ENCODE data around the gene NKAPL. TPM values are rescaled to one million over a fixed set of nuclear protein-coding genes. Genes with fewer than 3 reads are reported as not detected.
"Not testable (repeated sequence)": the region's sequence is repeated elsewhere in the genome, so short reads cannot be mapped to it uniquely, and the experiment has no call there.

NKAPL gene
- polyA plus RNA-seq, 6 donors from 2014 or later: 0.25 to 0.61 (median 0.40) TPM; not detected in 2

GRCh38 chr6:28282926-28283325, 23.8 kb downstream of the NKAPL start:
- Mint-ChIP-seq H3K9me3 (no peaks in the 10 kb centered on the region), H3K4me1 (peaks cover 6 to 11% (median 10%) of the 10 kb centered on the region in 3 donors), H3K27ac (no peak overlapping the region), H3K4me3 (peak overlapping the region in 3 of 8 donors; percentile 9 to 84 (median 60)), H3K36me3 (peaks cover 0 to 13% of the 10 kb centered on the region in 2 donors), H3K27me3 (peaks cover 16 to 24% (median 20%) of the 10 kb centered on the region in 3 donors)
- DNase-seq (no peak), ATAC-seq (ENCODE audit: low read depth in 2 of 2) (no peak)

GRCh38 chr6:28291573-28291972, 32.5 kb downstream of the NKAPL start:
- Mint-ChIP-seq H3K27me3 (peaks cover 0 to 2% (median 0%) of the 10 kb centered on the region in 3 donors), H3K36me3 (peaks cover 0 to 16% of the 10 kb centered on the region in 2 donors), H3K9me3 (peaks cover 0 to 4% (median 0%) of the 10 kb centered on the region in 7 donors), H3K4me3 (no peak overlapping the region), H3K27ac (no peak overlapping the region), H3K4me1 (no peaks in the 10 kb centered on the region)
- DNase-seq: no peak
- no peak for ATAC-seq (ENCODE audit: low read depth in 2 of 2)

GRCh38 chr6:28295326-28295725, 36.2 kb downstream of the NKAPL start:
- Mint-ChIP-seq H3K36me3 (peaks cover 0 to 10% of the 10 kb centered on the region in 2 donors), H3K9me3 (peaks cover 0 to 4% (median 0%) of the 10 kb centered on the region in 7 donors), H3K4me3 (no peak overlapping the region), H3K27ac (no peak overlapping the region), H3K27me3 (no peaks in the 10 kb centered on the region), H3K4me1 (no peaks in the 10 kb centered on the region)
- no peak for DNase-seq
- no peak for ATAC-seq (ENCODE audit: low read depth in 2 of 2)

GRCh38 chr6:28296520-28297060, 37.5 kb downstream of the NKAPL start:
- H3K27ac Mint-ChIP-seq: no peak overlapping the region
- peaks cover 0 to 16% of the 10 kb centered on the region in 2 donors for H3K36me3 Mint-ChIP-seq
- ATAC-seq (ENCODE audit: low read depth in 2 of 2) (no peak), DNase-seq (no peak)
- no peaks in the 10 kb centered on the region for H3K4me1 Mint-ChIP-seq
- H3K4me3 Mint-ChIP-seq: no peak overlapping the region
- no peaks in the 10 kb centered on the region for H3K27me3 Mint-ChIP-seq
- H3K9me3 Mint-ChIP-seq: peaks cover 0 to 4% (median 0%) of the 10 kb centered on the region in 7 donors

- H3K4me3 Mint-ChIP-seq: no peak overlapping the region
- no peaks in the 10 kb centered on the region for H3K4me1 Mint-ChIP-seq
- H3K36me3 Mint-ChIP-seq: peaks cover 8 to 9% of the 10 kb centered on the region in 2 donors
- H3K27me3 Mint-ChIP-seq: no peaks in the 10 kb centered on the region
- no peak overlapping the region for H3K27ac Mint-ChIP-seq
- DNase-seq (no peak), ATAC-seq (ENCODE audit: low read depth in 2 of 2) (no peak)
- H3K9me3 Mint-ChIP-seq: peaks cover 0 to 15% (median 6%) of the 10 kb centered on the region in 7 donors
Observed at GRCh38 chr6:28303570-28303969, 44.5 kb downstream of the NKAPL start.

- Mint-ChIP-seq H3K36me3 (peaks cover 8 to 10% of the 10 kb centered on the region in 2 donors), H3K27ac (peak overlapping the region in 1 of 6 donors; percentile 6), H3K9me3 (peaks cover 0 to 15% (median 6%) of the 10 kb centered on the region in 7 donors)
- not testable (repeated sequence) for ATAC-seq (ENCODE audit: low read depth in 2 of 2); H3K4me3 Mint-ChIP-seq; DNase-seq; H3K27me3 Mint-ChIP-seq; H3K4me1 Mint-ChIP-seq
Observed at GRCh38 chr6:28306363-28306762, 47.3 kb downstream of the NKAPL start.

Other genes starting within 250 kb of the NKAPL start
- 1 to 10 TPM; 3.6 to 7.1 (median 5.3) TPM for gene ZNF165, start 178.7 kb upstream of the NKAPL start, polyA plus RNA-seq (ENCODE audit: low read depth in 6 of 6)
- gene ZSCAN16, start 134.7 kb upstream of the NKAPL start, polyA plus RNA-seq (ENCODE audit: low read depth in 6 of 6): 10 to 100 TPM; 11.3 to 21.3 (median 14.7) TPM
- gene ZKSCAN8, start 117.4 kb upstream of the NKAPL start, polyA plus RNA-seq (ENCODE audit: low read depth in 6 of 6): 1 to 10 TPM in 4 of 6 donors, under 1 TPM in 1, not detected in 1; 0.95 to 2.6 (median 1.1) TPM
- 10 to 100 TPM in 3 of 6 donors, 1 to 10 TPM in 2, not detected in 1; 8.1 to 12.2 (median 10.0) TPM for gene ZSCAN9, start 34.0 kb upstream of the NKAPL start, polyA plus RNA-seq (ENCODE audit: low read depth in 6 of 6)
- 1 to 10 TPM in 5 of 6 donors, not detected in 1; 4.5 to 8.7 (median 5.1) TPM for gene ZKSCAN4, start 7.0 kb upstream of the NKAPL start, polyA plus RNA-seq (ENCODE audit: low read depth in 6 of 6)
- gene ZSCAN26, start 7.8 kb downstream of the NKAPL start, polyA plus RNA-seq (ENCODE audit: low read depth in 6 of 6): 10 to 100 TPM in 5 of 6 donors, 1 to 10 TPM in 1; 4.8 to 22.1 (median 18.3) TPM
- under 1 TPM in 4 of 6 donors, not detected in 2; 0.25 to 0.86 (median 0.65) TPM for gene PGBD1, start 22.3 kb downstream of the NKAPL start, polyA plus RNA-seq (ENCODE audit: low read depth in 6 of 6)
- gene ZSCAN31, start 76.9 kb downstream of the NKAPL start, polyA plus RNA-seq (ENCODE audit: low read depth in 6 of 6): 1 to 10 TPM in 3 of 6 donors, under 1 TPM in 2, not detected in 1; 0.54 to 3.3 (median 1.5) TPM
- 1 to 10 TPM in 5 of 6 donors, under 1 TPM in 1; 0.80 to 4.8 (median 3.4) TPM for gene ZKSCAN3, start 90.7 kb downstream of the NKAPL start, polyA plus RNA-seq (ENCODE audit: low read depth in 6 of 6)
- 1 to 10 TPM; 2.3 to 6.3 (median 3.8) TPM for gene ZSCAN12, start 140.4 kb downstream of the NKAPL start, polyA plus RNA-seq (ENCODE audit: low read depth in 6 of 6)
- gene ZSCAN23, start 184.2 kb downstream of the NKAPL start, polyA plus RNA-seq (ENCODE audit: low read depth in 6 of 6): not detected